ENCODE data around the gene PHF2. TPM values are rescaled to one million over a fixed set of nuclear protein-coding genes. Genes with fewer than 3 reads are reported as not detected.

Gene PHF2
- total and polyA plus RNA-seq, 2 of the 4 experiments (the other 2 are of a cell fraction): 5.9 to 9.5 TPM

DNA sequence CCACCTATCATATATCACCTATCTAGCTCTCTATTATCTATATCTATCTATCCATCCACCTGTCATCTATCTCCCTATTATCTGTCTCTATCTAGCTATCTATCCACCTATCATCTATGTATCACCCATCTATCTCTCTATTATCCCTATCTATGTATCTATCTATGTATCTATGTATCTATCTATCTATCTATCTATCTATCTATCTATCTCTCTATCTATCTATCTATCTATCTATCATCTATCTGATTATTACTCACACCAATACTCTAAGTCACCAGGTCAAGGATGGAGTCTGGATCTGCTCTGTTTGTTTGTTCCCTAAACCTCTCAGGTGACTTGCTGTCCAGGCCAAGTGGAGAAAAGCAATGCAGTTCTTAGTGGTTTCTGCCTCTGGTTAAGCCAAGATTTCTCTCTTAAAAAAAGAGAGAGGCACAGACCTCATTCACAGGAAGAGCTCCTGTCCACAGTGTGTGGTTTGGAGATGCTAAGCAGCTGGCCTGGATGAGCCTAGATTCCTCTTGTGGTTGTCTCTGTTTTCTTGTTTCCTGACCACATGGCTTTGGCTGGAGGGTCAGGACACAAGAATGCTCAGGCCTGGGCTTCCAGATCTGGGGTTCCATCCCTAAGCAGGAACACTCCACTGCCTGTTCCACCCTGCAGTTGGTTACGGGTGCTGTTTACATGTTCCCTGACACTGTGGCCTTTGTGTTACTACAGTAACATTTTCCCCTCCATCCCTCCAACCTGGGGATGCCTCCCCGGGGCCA lies 133.4 kb downstream of the PHF2 start:
- ATAC-seq (ENCODE audit: low read depth): no peak
- intact Hi-C loops (cut with micrococcal nuclease): no loop called here

More for the DNA sequence above, 133.4 kb downstream of the PHF2 start:
- WGBS, 2 experiments (ENCODE audit: extremely low coverage in 2 of 2, insufficient read length in 1 of 2): 0% methylated on average over 1 of the region's 2 CpGs; no CpG with 5 or more reads in 1 of the 2 experiments
- Histone ChIP-seq H2BK120ac (ENCODE audit: low read depth, low read length) (no peak overlapping the region), H4K91ac (ENCODE audit: insufficient read depth, low read depth, low read length) (no peak overlapping the region), H3K27ac (ENCODE audit: insufficient read depth, low read length) (no peak overlapping the region), H2BK20ac (ENCODE audit: low read depth, low read length) (no peak overlapping the region), H2AFZ (replicated peaks; ENCODE audit: low read length, poor library complexity) (peak overlapping the region; percentile 15), H3K4me2 (ENCODE audit: low read depth, low read length) (no peak overlapping the region), H3K4me3 (ENCODE audit: insufficient read depth, low read depth, low read length) (no peak overlapping the region), H3K23ac (ENCODE audit: low read depth, low read length) (no peak overlapping the region), H2AK9ac (replicated peaks; ENCODE audit: low read depth, low read length, poor library complexity) (peak overlapping the region; percentile 42), H3K18ac (ENCODE audit: low read depth, low read length) (no peak overlapping the region), H3K9me1 (ENCODE audit: insufficient read depth, low read length) (no peaks in the 10 kb centered on the region), H3K27me3 (ENCODE audit: control insufficient read depth, insufficient read depth, low read length) (no peaks in the 10 kb centered on the region), H3K9ac (ENCODE audit: low read depth, low read length) (no peak overlapping the region), H3K14ac (replicated peaks; ENCODE audit: low read depth, low read length) (no peak overlapping the region), H3K56ac (ENCODE audit: extremely low read depth, insufficient read depth, low read length) (no peak overlapping the region), H4K5ac (ENCODE audit: low read depth, low read length) (no peak overlapping the region), H4K8ac (ENCODE audit: low read depth in 2 of 2, low read length in 2 of 2) (no peak overlapping the region), H2BK15ac (ENCODE audit: low read depth, low read length) (no peak overlapping the region), H2AK5ac (ENCODE audit: low read depth, low read length) (no peak overlapping the region), H3K4me1 (ENCODE audit: control insufficient read depth, insufficient read depth, low read length) (no peaks in the 10 kb centered on the region), H3K9me3 (ENCODE audit: control insufficient read depth, insufficient read depth, low read length) (no peaks in the 10 kb centered on the region), H3K36me3 (ENCODE audit: control insufficient read depth, insufficient read depth, low read length) (no peaks in the 10 kb centered on the region), H4K20me1 (ENCODE audit: insufficient read depth, low read length) (no peaks in the 10 kb centered on the region), H2BK5ac (ENCODE audit: low read depth, low read length, poor library complexity, severe bottlenecking) (no peak overlapping the region), H3K79me1 (ENCODE audit: low read depth in 1 of 2, low read length in 2 of 2) (no peaks in the 10 kb centered on the region), H3K4ac (ENCODE audit: low read depth, low read length) (no peak overlapping the region)
- dilution Hi-C loops (cut with HindIII; ENCODE audit: low sequenced_read_pairs, unreplicated experiment): no loop called here
- POLR2A ChIA-PET (ENCODE audit: unreplicated experiment): no interaction called here
- DNase-seq: no peak
- in situ Hi-C loops (cut with MboI; ENCODE audit: low sequenced_read_pairs): no loop called here
- no TSS peak for BruUV-seq (replicated peaks)
- CTCF ChIA-PET: no interaction called here
- TF ChIP-seq RAD21 (IDR thresholded peaks at IDR 0.05; ENCODE audit: low read length) (no peak), POLR2A (IDR thresholded peaks at IDR 0.05; ENCODE audit: low read depth, low read length) (no peak), RCOR1 (IDR thresholded peaks at IDR 0.05; ENCODE audit: insufficient replicate concordance, low read length) (no peak), MAZ (IDR thresholded peaks at IDR 0.05; ENCODE audit: borderline replicate concordance, low read depth, low read length) (no peak), NFE2L2 (IDR thresholded peaks at IDR 0.05; ENCODE audit: low read depth, low read length) (no peak), FOS (IDR thresholded peaks at IDR 0.05; ENCODE audit: low read depth, low read length) (no peak), MAFK (IDR thresholded peaks at IDR 0.05; ENCODE audit: low read depth, low read length) (no peak), BHLHE40 (IDR thresholded peaks at IDR 0.05; ENCODE audit: low read depth, low read length) (no peak)
- TF ChIP-seq, protein P1, sequence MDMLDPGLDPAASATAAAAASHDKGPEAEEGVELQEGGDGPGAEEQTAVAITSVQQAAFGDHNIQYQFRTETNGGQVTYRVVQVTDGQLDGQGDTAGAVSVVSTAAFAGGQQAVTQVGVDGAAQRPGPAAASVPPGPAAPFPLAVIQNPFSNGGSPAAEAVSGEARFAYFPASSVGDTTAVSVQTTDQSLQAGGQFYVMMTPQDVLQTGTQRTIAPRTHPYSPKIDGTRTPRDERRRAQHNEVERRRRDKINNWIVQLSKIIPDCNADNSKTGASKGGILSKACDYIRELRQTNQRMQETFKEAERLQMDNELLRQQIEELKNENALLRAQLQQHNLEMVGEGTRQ (IDR thresholded peaks at IDR 0.05; ENCODE audit: low read depth, low read length): no peak
- TF ChIP-seq, protein P2, sequence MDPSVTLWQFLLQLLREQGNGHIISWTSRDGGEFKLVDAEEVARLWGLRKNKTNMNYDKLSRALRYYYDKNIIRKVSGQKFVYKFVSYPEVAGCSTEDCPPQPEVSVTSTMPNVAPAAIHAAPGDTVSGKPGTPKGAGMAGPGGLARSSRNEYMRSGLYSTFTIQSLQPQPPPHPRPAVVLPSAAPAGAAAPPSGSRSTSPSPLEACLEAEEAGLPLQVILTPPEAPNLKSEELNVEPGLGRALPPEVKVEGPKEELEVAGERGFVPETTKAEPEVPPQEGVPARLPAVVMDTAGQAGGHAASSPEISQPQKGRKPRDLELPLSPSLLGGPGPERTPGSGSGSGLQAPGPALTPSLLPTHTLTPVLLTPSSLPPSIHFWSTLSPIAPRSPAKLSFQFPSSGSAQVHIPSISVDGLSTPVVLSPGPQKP (IDR thresholded peaks at IDR 0.05; ENCODE audit: borderline replicate concordance, low read depth, low read length): no peak
